Prostate gland (tissue), 2 donors: ENCODE measurements around the gene C10orf62.

Experiments
- CTCF ChIP-seq, 4 experiments: fragments of 200-600 bp in 2 of 4; fragments of 450-650 bp in 2 of 4; sonication (generic) in 2 of 4; IDR thresholded peaks; 1 replicate in 3 of 4; 2 replicates in 1 of 4; pipeline ENCODE4 v1.5.1; 2016 to 2019; ENCODE audit warnings: antibody characterized with exemption in 4 of 4, mild to moderate bottlenecking in 2 of 4, moderate library complexity in 2 of 4
- POLR2AphosphoS5 ChIP-seq: sonication (generic); formaldehyde crosslinking; IDR thresholded peaks from one replicate; pipeline ENCODE4 v1.6.1; 2017; ENCODE audit warnings: antibody characterized with exemption

- TF ChIP-seq CTCF (IDR thresholded peaks at IDR 0.05): no peak
- no peak for TF ChIP-seq POLR2AphosphoS5
Measured at GRCh38 chr10:97631098-97631497, 41.6 kb downstream of the C10orf62 start.
